ENCODE measurements around the gene AGER. TPM values are rescaled to one million over a fixed set of nuclear protein-coding genes. Genes with fewer than 3 reads are reported as not detected.

The AGER gene
- total and polyA plus RNA-seq, 9 of the 15 experiments (the other 6 are each of a cell fraction or from before 2014, with no cell fraction given) = 1.2 to 11.5 (median 4.1) TPM

DNA sequence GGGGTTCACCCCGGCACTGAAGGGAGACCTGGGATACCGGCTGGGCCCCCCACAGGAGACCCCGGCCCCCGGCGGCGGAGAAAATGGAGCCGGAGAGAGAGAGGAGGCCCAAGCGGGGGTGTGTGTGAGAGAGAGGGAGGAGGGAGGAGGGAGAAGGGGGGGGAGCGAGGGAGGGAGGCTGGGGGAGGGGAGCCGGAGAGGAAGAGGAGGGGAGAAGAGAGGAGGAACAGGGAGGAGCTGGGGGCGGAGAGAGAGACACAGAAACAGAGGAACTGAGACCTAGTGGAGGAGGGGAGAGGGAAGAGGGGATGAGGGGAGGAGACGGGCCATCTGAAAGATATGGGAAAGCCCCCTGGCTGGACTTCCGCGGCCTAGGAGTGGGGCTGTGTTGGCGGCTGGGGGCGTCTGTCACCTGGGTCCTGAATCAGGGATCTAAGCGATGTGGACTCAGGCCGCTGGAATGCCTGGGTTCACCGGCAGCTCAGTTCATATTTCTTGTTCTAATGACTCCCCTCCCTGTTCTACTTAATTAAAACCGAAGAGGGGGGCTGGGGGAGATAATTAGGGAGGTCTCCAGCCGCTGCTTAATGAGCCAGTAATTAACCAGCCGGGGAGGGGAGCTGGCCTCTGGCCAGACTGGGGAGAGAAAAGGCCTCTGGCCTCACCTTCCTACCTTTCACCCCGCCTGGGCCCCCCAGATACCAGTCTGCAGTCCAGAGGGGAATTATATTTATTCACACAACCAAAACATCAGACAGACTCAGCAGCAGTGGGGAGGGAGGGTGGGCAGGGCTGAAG, 6.2 kb upstream of the AGER start, which contains the start of gene PBX2 (continued):
- TF ChIP-seq, protein P1, sequence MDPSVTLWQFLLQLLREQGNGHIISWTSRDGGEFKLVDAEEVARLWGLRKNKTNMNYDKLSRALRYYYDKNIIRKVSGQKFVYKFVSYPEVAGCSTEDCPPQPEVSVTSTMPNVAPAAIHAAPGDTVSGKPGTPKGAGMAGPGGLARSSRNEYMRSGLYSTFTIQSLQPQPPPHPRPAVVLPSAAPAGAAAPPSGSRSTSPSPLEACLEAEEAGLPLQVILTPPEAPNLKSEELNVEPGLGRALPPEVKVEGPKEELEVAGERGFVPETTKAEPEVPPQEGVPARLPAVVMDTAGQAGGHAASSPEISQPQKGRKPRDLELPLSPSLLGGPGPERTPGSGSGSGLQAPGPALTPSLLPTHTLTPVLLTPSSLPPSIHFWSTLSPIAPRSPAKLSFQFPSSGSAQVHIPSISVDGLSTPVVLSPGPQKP (CRISPR knock-in tag; IDR thresholded peaks at IDR 0.05) = no peak
- TF ChIP-seq MECOM (CRISPR knock-in tag; IDR thresholded peaks at IDR 0.05) (no peak), ZKSCAN8 (CRISPR knock-in tag; IDR thresholded peaks at IDR 0.05) (no peak), HNRNPK (IDR thresholded peaks at IDR 0.05; ENCODE audit: low read depth, low read length, poor library complexity, severe bottlenecking) (no peak), FOXP1 (CRISPR knock-in tag; IDR thresholded peaks at IDR 0.05) (no peak), DLX4 (CRISPR knock-in tag; IDR thresholded peaks at IDR 0.05) (no peak), ZNF197 (CRISPR knock-in tag; IDR thresholded peaks at IDR 0.05; ENCODE audit: low read depth) (no peak), RAD21 (CRISPR knock-in tag; conservative IDR thresholded peaks at IDR 0.05 in 1 of 2, IDR thresholded peaks at IDR 0.05 in 1 of 2) (no peak), ZC3H11A (IDR thresholded peaks at IDR 0.05; ENCODE audit: low read depth, low read length) (no peak), ZNF766 (CRISPR knock-in tag; conservative IDR thresholded peaks at IDR 0.05) (0 out of 2 replicates have a peak, but pooled peaks have one; percentile 26), PHF20 (IDR thresholded peaks at IDR 0.05; ENCODE audit: partially characterized antibody) (no peak), MED1 (CRISPR knock-in tag; IDR thresholded peaks at IDR 0.05; ENCODE audit: borderline replicate concordance) (no peak), ZNF717 (CRISPR knock-in tag; IDR thresholded peaks at IDR 0.05) (no peak), CUX1 (CRISPR knock-in tag; IDR thresholded peaks at IDR 0.05) (no peak), ZFP36 (IDR thresholded peaks at IDR 0.05; ENCODE audit: low read depth, low read length, partially characterized antibody) (no peak), IRF2 (CRISPR knock-in tag; IDR thresholded peaks at IDR 0.05) (no peak)
- TF ChIP-seq, protein P2, sequence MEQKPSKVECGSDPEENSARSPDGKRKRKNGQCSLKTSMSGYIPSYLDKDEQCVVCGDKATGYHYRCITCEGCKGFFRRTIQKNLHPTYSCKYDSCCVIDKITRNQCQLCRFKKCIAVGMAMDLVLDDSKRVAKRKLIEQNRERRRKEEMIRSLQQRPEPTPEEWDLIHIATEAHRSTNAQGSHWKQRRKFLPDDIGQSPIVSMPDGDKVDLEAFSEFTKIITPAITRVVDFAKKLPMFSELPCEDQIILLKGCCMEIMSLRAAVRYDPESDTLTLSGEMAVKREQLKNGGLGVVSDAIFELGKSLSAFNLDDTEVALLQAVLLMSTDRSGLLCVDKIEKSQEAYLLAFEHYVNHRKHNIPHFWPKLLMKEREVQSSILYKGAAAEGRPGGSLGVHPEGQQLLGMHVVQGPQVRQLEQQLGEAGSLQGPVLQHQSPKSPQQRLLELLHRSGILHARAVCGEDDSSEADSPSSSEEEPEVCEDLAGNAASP (IDR thresholded peaks at IDR 0.05) = no peak
- TF ChIP-seq, protein P3, sequence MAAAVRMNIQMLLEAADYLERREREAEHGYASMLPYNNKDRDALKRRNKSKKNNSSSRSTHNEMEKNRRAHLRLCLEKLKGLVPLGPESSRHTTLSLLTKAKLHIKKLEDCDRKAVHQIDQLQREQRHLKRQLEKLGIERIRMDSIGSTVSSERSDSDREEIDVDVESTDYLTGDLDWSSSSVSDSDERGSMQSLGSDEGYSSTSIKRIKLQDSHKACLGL (CRISPR knock-in tag; IDR thresholded peaks at IDR 0.05; ENCODE audit: borderline replicate concordance, poor library complexity, severe bottlenecking) = no peak
